Endometrial microvascular endothelial cells (primary cell): Measurements from ENCODE around the gene DHODH. TPM values are rescaled to one million over a fixed set of nuclear protein-coding genes. Genes with fewer than 3 reads are reported as not detected.
"Not testable (repeated sequence)": the region's sequence is repeated elsewhere in the genome, so short reads cannot be mapped to it uniquely, and the experiment has no call there.

Experiments
- in situ Hi-C: cut with HindIII; loops from 2 replicates; pipeline ENCODE4 v1.10.0; 2017; ENCODE audit warnings: low sequenced_read_pairs, low pct_unique_long_range_greater_than_20kb; ENCODE audit errors: inconsistent ontology term
- total RNA-seq: library from RNA; depleted of rRNA; stranded (reverse); fragments of >200 nt; gene quantifications from one replicate; pipeline ENCODE4 v1.2.3, GENCODE V29; 2015; ENCODE audit errors: inconsistent ontology term

Gene DHODH
- total RNA-seq, 1 donor from 2014 or later = 8.8 TPM

GRCh38 chr16:72044825-72045359 is 36.3 kb downstream of the DHODH start:
- in situ Hi-C loops = no loop called here

- in situ Hi-C loops = no loop called here
These were observed 40.6 kb downstream of the DHODH start for GRCh38 chr16:72049110-72049509.

DNA sequence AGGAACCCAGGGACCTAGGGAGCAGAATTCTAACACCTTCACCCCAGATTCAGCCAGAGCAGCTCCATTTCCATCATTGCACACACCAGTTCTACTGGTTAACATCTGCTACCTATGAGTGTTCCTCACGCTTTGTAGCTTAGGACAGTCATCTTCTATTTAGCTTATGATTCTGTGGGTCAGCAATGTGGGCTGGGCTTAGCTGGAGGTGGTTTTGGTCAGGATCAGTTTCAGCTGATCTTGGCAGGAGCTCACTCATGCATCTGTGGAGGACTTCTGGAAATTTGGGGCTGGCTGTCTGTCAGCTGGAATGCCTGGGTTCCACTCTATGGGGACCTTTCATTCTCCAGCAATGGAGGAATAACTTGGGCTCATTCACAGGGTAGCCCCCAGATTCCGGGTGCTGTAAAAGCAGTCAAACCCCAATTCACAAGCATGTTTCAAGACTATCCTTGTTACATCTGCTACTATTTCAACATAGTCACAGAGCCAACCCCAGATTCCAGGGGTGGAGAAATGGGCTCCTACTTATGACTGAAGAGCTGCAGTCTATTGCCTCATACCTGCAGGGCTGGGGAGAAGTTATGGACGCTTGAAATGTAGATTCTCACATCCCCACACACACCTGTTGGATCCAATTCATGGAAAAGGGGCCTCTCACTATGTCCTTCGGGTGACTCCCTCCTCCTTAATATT is 42.4 kb downstream of the DHODH start:
- in situ Hi-C loops = no loop called here

DNA sequence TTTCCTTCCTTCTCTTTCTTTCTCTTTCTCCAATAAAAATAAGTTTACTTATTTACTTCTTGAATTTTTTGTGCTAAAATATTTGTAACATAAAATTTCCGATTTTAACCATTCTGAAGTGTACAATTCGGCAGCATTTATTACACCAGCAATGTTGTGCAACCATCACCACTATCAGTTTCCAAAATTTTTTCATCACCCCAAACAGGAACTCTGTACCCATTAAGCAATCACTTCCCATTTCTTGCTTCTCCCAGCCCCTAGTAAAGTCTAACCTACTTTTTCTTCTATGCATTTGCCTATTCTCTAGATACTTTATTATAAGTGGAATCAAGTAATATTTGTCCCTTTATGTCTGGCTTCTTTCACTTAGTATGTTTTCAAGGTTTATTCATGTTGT is 43.3 kb downstream of the DHODH start:
- in situ Hi-C loops = no loop called here

DNA sequence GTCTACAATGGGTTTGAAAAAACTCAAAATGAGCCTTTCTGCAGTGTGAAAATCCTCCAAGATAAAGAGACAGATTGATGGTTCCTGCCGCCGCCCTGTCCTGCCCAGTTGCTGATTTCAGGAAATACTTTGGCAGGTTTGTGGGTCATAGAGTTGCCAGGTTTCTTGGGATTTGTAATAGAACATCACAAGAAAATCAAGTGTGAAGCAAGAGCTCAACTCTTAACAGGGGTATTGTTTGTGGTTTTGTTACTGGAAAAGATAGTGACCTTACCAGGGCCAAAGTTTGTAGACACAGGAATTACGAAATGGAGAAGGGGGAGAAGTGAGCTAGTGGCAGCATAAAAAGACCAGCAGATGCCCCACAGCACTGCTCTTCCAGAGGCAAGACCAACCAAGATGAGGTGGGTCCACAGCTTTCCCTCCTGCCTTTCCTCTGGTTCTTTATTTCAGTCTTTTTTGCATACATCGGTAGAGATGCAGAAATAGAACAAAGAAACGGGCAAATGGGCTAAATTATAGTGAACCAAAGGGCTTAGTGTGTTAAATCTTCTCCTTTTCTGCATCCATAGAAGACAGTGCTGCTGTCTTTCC is 45.8 kb downstream of the DHODH start, which contains the start of gene HP:
Gene HP, plus strand, starts transcription at position 252 of the 594 bp plus-strand sequence. Its CDS starts 148 bp downstream, at position 400.
- in situ Hi-C loops = not testable (repeated sequence)

- in situ Hi-C loops = no loop called here
These were observed 47.4 kb downstream of the DHODH start for GRCh38 chr16:72055911-72056310.

DNA sequence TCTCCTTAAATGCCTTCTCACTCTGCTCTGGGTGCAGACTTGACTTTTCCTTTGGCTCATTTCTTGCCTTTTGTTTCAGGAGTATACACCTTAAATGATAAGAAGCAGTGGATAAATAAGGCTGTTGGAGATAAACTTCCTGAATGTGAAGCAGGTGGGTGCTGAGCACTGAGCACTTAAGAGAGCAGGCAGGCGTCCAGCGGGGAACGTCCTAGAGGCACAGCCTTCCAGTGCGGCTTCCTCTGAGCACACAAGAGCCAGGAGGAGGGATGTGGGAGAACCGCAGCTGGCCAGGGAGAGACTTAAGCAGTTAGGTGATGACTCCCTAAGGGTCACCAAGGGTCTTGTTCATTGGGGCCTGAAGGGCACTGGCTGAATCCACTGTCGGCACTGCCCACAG is 48.8 kb downstream of the DHODH start:
- in situ Hi-C loops = not testable (repeated sequence)

GRCh38 chr16:72059060-72059459 is 50.5 kb downstream of the DHODH start:
- in situ Hi-C loops = not testable (repeated sequence)

GRCh38 chr16:72060405-72060804 is 51.9 kb downstream of the DHODH start:
- in situ Hi-C loops = no loop called here

DNA sequence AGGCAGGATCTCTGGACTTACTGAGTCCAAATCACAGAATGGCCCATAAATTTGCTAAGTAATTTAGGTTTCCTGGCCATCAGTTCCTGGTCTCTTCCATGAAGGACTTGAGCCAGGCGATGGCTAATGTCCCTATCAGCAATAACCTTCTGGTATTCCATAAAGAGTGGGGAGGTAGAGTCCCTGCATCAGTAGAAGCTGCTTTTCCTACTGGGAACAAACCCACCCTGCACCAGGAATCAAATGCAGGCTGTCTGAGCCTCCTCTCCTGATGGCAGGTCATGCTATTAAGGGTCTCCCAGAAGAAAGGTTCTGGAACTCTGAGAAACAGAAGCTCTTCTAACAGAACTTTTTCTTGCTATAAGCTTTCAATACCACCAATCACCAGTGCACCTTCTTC is 53.0 kb downstream of the DHODH start:
- in situ Hi-C loops = no loop called here

DNA sequence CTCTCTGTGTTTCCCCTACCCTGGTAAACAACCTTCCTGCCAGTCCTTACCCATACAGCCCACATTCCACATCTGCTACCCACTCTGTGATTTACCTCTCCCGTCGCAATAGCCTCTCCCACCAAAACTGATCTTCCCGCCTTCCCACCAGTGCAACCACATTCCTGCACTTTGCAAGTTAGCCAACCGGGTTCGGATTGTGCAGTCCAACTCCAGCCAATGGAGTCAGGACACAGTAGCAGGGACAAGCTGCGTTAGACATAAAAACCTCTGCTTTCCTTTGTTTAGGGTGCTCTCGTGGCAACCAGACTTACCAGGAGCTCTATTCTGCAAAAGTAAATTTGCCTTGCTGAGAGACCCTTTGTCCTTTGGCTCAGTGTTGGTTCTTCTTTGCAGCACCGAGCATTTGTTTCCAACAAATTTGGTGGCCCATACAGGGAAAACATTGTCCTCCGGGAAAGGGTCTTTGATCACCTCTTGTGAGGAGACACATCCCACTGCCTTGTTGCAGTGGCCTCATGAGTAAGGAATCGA is 55.9 kb downstream of the DHODH start:
- in situ Hi-C loops = no loop called here

- in situ Hi-C loops = no loop called here
These were observed 58.2 kb downstream of the DHODH start for GRCh38 chr16:72066747-72067146.

DNA sequence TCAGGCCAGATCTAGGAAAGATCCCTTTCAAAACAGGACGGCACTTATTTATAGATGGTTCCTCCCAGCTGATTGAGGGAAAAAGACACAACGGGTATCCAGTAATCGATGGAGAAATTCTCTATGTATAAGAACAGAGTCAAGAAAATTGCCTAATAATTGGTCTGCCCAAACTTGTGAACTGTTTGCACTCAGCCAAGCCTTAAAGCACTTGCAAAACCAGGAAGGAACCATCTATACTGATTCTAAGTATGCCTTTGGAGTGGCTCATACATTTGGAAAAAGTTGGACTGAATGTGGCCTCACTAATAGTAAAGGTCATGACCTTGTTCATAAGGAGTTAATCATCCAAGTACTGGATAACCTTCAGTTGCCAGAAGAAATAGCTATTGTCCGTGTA is 60.4 kb downstream of the DHODH start:
- in situ Hi-C loops = no loop called here

GRCh38 chr16:72072514-72073342 is 64.2 kb downstream of the DHODH start:
- in situ Hi-C loops = no loop called here

GRCh38 chr16:72073560-72074230 is 65.2 kb downstream of the DHODH start:
- in situ Hi-C loops = no loop called here

GRCh38 chr16:72075067-72075466 is 66.5 kb downstream of the DHODH start:
- in situ Hi-C loops = not testable (repeated sequence)
